Epithelial cell of proximal tubule (primary cell): ENCODE results near the gene ATF4. TPM values are rescaled to one million over a fixed set of nuclear protein-coding genes. Genes with fewer than 3 reads are reported as not detected.
A peak's percentile ranks its signal among the peaks of the same experiment; 100 is the strongest.

Source experiments
- DNase-seq: peaks from one replicate; pipeline ENCODE4 v3.0.0-alpha.2; 2011; ENCODE audit warnings: low read depth
- H3K4me3 ChIP-seq: 2 replicates; pipeline ENCODE4 v1.5.1; 2011; ENCODE audit warnings: low read depth, mild to moderate bottlenecking, low read length
- CTCF ChIP-seq: conservative IDR thresholded peaks from 2 replicates; pipeline ENCODE4 v1.5.1; 2012; ENCODE audit warnings: low read depth, mild to moderate bottlenecking, low read length
- total RNA-seq: library from RNA; depleted of rRNA; stranded (reverse); fragments of >200 nt; gene quantifications from 2 replicates; pipeline ENCODE4 v1.2.3, GENCODE V29; 2015

ATF4 gene
- total RNA-seq, 1 donor from 2014 or later: 294 TPM

GRCh38 chr22:39525658-39525975 lies 5.3 kb downstream of the ATF4 start:
- DNase-seq: no peak

GRCh38 chr22:39526736-39527171 lies 6.4 kb downstream of the ATF4 start:
- no peak for TF ChIP-seq CTCF

More at GRCh38 chr22:39525658-39525975, 5.3 kb downstream of the ATF4 start:
- H3K4me3 ChIP-seq: no peak overlapping the region
- TF ChIP-seq CTCF: no peak

GRCh38 chr22:39527481-39527961 lies 7.2 kb downstream of the ATF4 start:
- no peak for DNase-seq
- no peak overlapping the region for H3K4me3 ChIP-seq
- no peak for TF ChIP-seq CTCF

More at GRCh38 chr22:39526736-39527171, 6.4 kb downstream of the ATF4 start:
- H3K4me3 ChIP-seq: no peak overlapping the region
- DNase-seq: no peak

GRCh38 chr22:39528080-39528661 lies 7.8 kb downstream of the ATF4 start:
- no peak for DNase-seq
- no peak for TF ChIP-seq CTCF
- H3K4me3 ChIP-seq: no peak overlapping the region

GRCh38 chr22:39528681-39529486 lies 8.5 kb downstream of the ATF4 start:
- peak overlapping the region; percentile 25 for H3K4me3 ChIP-seq
- DNase-seq: no peak
- peak; percentile 99 for TF ChIP-seq CTCF

- no peak overlapping the region for H3K4me3 ChIP-seq
- TF ChIP-seq CTCF: no peak
- no peak for DNase-seq
Measured at GRCh38 chr22:39529487-39529851, 9.1 kb downstream of the ATF4 start.
